ENCODE data around the gene GMDS. TPM values are rescaled to one million over a fixed set of nuclear protein-coding genes. Genes with fewer than 3 reads are reported as not detected.

GMDS gene
- total and polyA plus RNA-seq, 2 of the 4 experiments (the other 2 are of a cell fraction): 7.3 to 21.9 TPM

GRCh38 chr6:1931817-1932216 is 313.6 kb downstream of the GMDS start:
- H2AK9ac ChIP-seq (replicated peaks; ENCODE audit: low read depth, low read length, poor library complexity): no peak overlapping the region
- H3K18ac ChIP-seq (ENCODE audit: low read depth, low read length): no peak overlapping the region
- peaks cover 10% of the 10 kb centered on the region; the same call in 1 of the 2 replicates for H3K4me1 ChIP-seq (ENCODE audit: control insufficient read depth, insufficient read depth, low read length)
- DNase-seq: no peak
- H2AK5ac ChIP-seq (ENCODE audit: low read depth, low read length): no peak overlapping the region
- no peak overlapping the region for H3K27ac ChIP-seq (ENCODE audit: insufficient read depth, low read length)
- H3K23ac ChIP-seq (ENCODE audit: low read depth, low read length): no peak overlapping the region
- H4K8ac ChIP-seq (ENCODE audit: low read depth in 2 of 2, low read length in 2 of 2): no peak overlapping the region
- H3K4me2 ChIP-seq (ENCODE audit: low read depth, low read length): no peak overlapping the region
- peaks cover 3% of the 10 kb centered on the region; the same call in 1 of the 2 replicates for H3K9me1 ChIP-seq (ENCODE audit: insufficient read depth, low read length)
- BruUV-seq (replicated peaks): no TSS peak
- H2BK20ac ChIP-seq (ENCODE audit: low read depth, low read length): no peak overlapping the region
- no peak overlapping the region for H3K4ac ChIP-seq (ENCODE audit: low read depth, low read length)
- intact Hi-C loops (cut with micrococcal nuclease): no loop called here
- WGBS, 2 experiments (ENCODE audit: extremely low coverage in 2 of 2, insufficient read length in 1 of 2): 100% methylated on average over 2 of the region's 5 CpGs; no CpG with 5 or more reads in 1 of the 2 experiments
- no peak overlapping the region for H3K9ac ChIP-seq (ENCODE audit: low read depth, low read length)
- H2BK120ac ChIP-seq (ENCODE audit: low read depth, low read length): no peak overlapping the region
- H2AFZ ChIP-seq (replicated peaks; ENCODE audit: low read length, poor library complexity): no peak overlapping the region
- TF ChIP-seq MAFK (IDR thresholded peaks at IDR 0.05; ENCODE audit: low read depth, low read length) (no peak), CEBPB (IDR thresholded peaks at IDR 0.05; ENCODE audit: low read depth, low read length) (no peak), NFE2L2 (IDR thresholded peaks at IDR 0.05; ENCODE audit: low read depth, low read length) (no peak), SMC3 (IDR thresholded peaks at IDR 0.05; ENCODE audit: low read depth, low read length) (no peak), RCOR1 (IDR thresholded peaks at IDR 0.05; ENCODE audit: insufficient replicate concordance, low read length) (no peak), MAZ (IDR thresholded peaks at IDR 0.05; ENCODE audit: borderline replicate concordance, low read depth, low read length) (no peak), RFX5 (IDR thresholded peaks at IDR 0.05; ENCODE audit: low read depth, low read length) (no peak), RAD21 (IDR thresholded peaks at IDR 0.05; ENCODE audit: low read length) (no peak), CHD1 (IDR thresholded peaks at IDR 0.05; ENCODE audit: low read depth, low read length) (no peak), BHLHE40 (IDR thresholded peaks at IDR 0.05; ENCODE audit: low read depth, low read length) (no peak), USF2 (IDR thresholded peaks at IDR 0.05; ENCODE audit: low read depth, low read length) (no peak)
- no peak overlapping the region for H3K56ac ChIP-seq (ENCODE audit: extremely low read depth, insufficient read depth, low read length)
- H3K27me3 ChIP-seq (ENCODE audit: control insufficient read depth, insufficient read depth, low read length): no peaks in the 10 kb centered on the region
- CTCF ChIA-PET: no interaction called here
- dilution Hi-C loops (cut with HindIII; ENCODE audit: low sequenced_read_pairs, unreplicated experiment): no loop called here
- in situ Hi-C loops (cut with MboI; ENCODE audit: low sequenced_read_pairs): no loop called here
- no peaks in the 10 kb centered on the region for H4K20me1 ChIP-seq (ENCODE audit: insufficient read depth, low read length)
- no peak for ATAC-seq (ENCODE audit: low read depth)
- POLR2A ChIA-PET (ENCODE audit: unreplicated experiment): no interaction called here
- H2BK15ac ChIP-seq (ENCODE audit: low read depth, low read length): no peak overlapping the region
- no peaks in the 10 kb centered on the region for H3K79me1 ChIP-seq (ENCODE audit: low read depth in 1 of 2, low read length in 2 of 2)
- no peak overlapping the region for H2BK5ac ChIP-seq (ENCODE audit: low read depth, low read length, poor library complexity, severe bottlenecking)
- H4K91ac ChIP-seq (ENCODE audit: insufficient read depth, low read depth, low read length): no peak overlapping the region
- no peaks in the 10 kb centered on the region for H3K9me3 ChIP-seq (ENCODE audit: control insufficient read depth, insufficient read depth, low read length)
- H3K36me3 ChIP-seq (ENCODE audit: control insufficient read depth, insufficient read depth, low read length): peaks cover 3% of the 10 kb centered on the region; the same call in 1 of the 2 replicates
- H3K14ac ChIP-seq (replicated peaks; ENCODE audit: low read depth, low read length): no peak overlapping the region
- H4K5ac ChIP-seq (ENCODE audit: low read depth, low read length): no peak overlapping the region
- H3K4me3 ChIP-seq (ENCODE audit: insufficient read depth, low read depth, low read length): no peak overlapping the region
